PC-3 (cell line): ENCODE data around the gene ENTPD2. TPM values are rescaled to one million over a fixed set of nuclear protein-coding genes. Genes with fewer than 3 reads are reported as not detected.

Experiments
- ATAC-seq: fragments of 200-7000 bp; cut with Tn5 transposase; 2 replicates; pipeline ENCODE4 v1.9.1; 2020; ENCODE audit warnings: mild to moderate bottlenecking, moderate library complexity
- BruUV-seq: library from RNA; stranded (reverse); fragments of 400-500 nt; replicated peaks from 2 replicates; lab custom pipeline; 2021; lab: Mats Ljungman, UMichigan
- CTCF ChIA-PET: fragments of 300-600 bp; sonication (Branson Sonifier 250); formaldehyde crosslinking; loops from one replicate; lab custom pipeline; 2022; ENCODE audit warnings: antibody characterized with exemption; lab: Charles Lee
- POLR2A ChIA-PET: fragments of 300-600 bp; sonication (Branson Sonifier 250); formaldehyde crosslinking; loops from one replicate; lab custom pipeline; 2022; ENCODE audit warnings: antibody characterized with exemption; ENCODE audit not compliant: unreplicated experiment; lab: Charles Lee
- DNase-seq: peaks from one replicate; pipeline ENCODE4 v3.0.0-alpha.2; 2015
- H2AFZ ChIP-seq: fragments of 300-600 bp; sonication (generic); 2 replicates; pipeline ENCODE4 v1.6.0; 2016; ENCODE audit warnings: antibody characterized with exemption, low read length
- H3F3A ChIP-seq: fragments of 300-600 bp; sonication (generic); one replicate; pipeline ENCODE4 v1.6.0; 2017; ENCODE audit warnings: antibody characterized with exemption, low read length, control low read depth, mild to moderate bottlenecking; ENCODE audit not compliant: unreplicated experiment
- H3K27ac ChIP-seq: fragments of 300-600 bp; sonication (generic); 2 replicates; pipeline ENCODE4 v1.5.1; 2016; ENCODE audit warnings: mild to moderate bottlenecking, low read length
- H3K27me3 ChIP-seq: fragments of 300-600 bp; sonication (generic); 2 replicates; pipeline ENCODE4 v1.6.1; 2016; ENCODE audit warnings: low read length, mixed read lengths
- H3K36me3 ChIP-seq: fragments of 300-600 bp; sonication (generic); 2 replicates; pipeline ENCODE4 v1.6.1; 2016; ENCODE audit warnings: low read depth, mixed run types, low read length, mixed read lengths
- H3K4me1 ChIP-seq: fragments of 300-600 bp; sonication (generic); 2 replicates; pipeline ENCODE4 v1.5.1; 2016; ENCODE audit warnings: low read length; ENCODE audit not compliant: insufficient read depth
- H3K4me2 ChIP-seq: fragments of 300-600 bp; sonication (generic); 2 replicates; pipeline ENCODE4 v1.6.0; 2016; ENCODE audit warnings: low read length
- H3K4me3 ChIP-seq: fragments of 300-600 bp; sonication (generic); 2 replicates; pipeline ENCODE4 v1.5.1; 2016; ENCODE audit warnings: mild to moderate bottlenecking, low read length, mixed read lengths
- H3K79me2 ChIP-seq: fragments of 300-600 bp; sonication (generic); 2 replicates; pipeline ENCODE4 v1.6.1; 2017; ENCODE audit warnings: low read length, mixed read lengths
- H3K9ac ChIP-seq: fragments of 300-600 bp; sonication (generic); 2 replicates; pipeline ENCODE4 v1.6.0; 2016; ENCODE audit warnings: mild to moderate bottlenecking, low read length
- H3K9me2 ChIP-seq: fragments of 300-600 bp; sonication (generic); replicated peaks from 2 replicates; pipeline ENCODE4 v1.6.1; 2016; ENCODE audit warnings: mixed run types, low read length, mixed read lengths
- H3K9me3 ChIP-seq: fragments of 300-600 bp; sonication (generic); 2 replicates; pipeline ENCODE4 v1.6.1; 2016; ENCODE audit warnings: low read length, mixed read lengths
- H4K20me1 ChIP-seq: fragments of 300-600 bp; sonication (generic); 2 replicates; pipeline ENCODE4 v1.6.1; 2016; ENCODE audit warnings: low read length, mixed read lengths
- EZH2 ChIP-seq: fragments of 300-600 bp; sonication (generic); IDR thresholded peaks from one replicate; pipeline ENCODE4 v1.6.1; 2017; ENCODE audit warnings: antibody characterized with exemption, mild to moderate bottlenecking, low read length; ENCODE audit not compliant: unreplicated experiment
- EZH2phosphoT487 ChIP-seq: fragments of 300-600 bp; sonication (generic); IDR thresholded peaks from 2 replicates; pipeline ENCODE4 v1.6.1; 2018; ENCODE audit warnings: mild to moderate bottlenecking, antibody characterized with exemption, low read length, borderline replicate concordance
- intact Hi-C: fragments of 100-400 bp; cut with micrococcal nuclease; formaldehyde crosslinking; loops from 2 replicates; pipeline ENCODE4 v1.9.0; 2023
- total RNA-seq: library from RNA; depleted of rRNA; stranded (reverse); fragments of >200 nt; gene quantifications from 2 replicates; pipeline ENCODE4 v1.2.3, GENCODE V29; 2014
- TF ChIP-seq, protein P1 (sequence below): fragments of 300-600 bp; sonication (generic); conservative IDR thresholded peaks from 2 replicates; pipeline ENCODE4 v1.5.1; 2017; ENCODE audit warnings: antibody characterized with exemption, low read depth, mild to moderate bottlenecking, low read length

Gene ENTPD2
- total RNA-seq, 1 experiment from 2014 or later = 1.3 TPM

DNA sequence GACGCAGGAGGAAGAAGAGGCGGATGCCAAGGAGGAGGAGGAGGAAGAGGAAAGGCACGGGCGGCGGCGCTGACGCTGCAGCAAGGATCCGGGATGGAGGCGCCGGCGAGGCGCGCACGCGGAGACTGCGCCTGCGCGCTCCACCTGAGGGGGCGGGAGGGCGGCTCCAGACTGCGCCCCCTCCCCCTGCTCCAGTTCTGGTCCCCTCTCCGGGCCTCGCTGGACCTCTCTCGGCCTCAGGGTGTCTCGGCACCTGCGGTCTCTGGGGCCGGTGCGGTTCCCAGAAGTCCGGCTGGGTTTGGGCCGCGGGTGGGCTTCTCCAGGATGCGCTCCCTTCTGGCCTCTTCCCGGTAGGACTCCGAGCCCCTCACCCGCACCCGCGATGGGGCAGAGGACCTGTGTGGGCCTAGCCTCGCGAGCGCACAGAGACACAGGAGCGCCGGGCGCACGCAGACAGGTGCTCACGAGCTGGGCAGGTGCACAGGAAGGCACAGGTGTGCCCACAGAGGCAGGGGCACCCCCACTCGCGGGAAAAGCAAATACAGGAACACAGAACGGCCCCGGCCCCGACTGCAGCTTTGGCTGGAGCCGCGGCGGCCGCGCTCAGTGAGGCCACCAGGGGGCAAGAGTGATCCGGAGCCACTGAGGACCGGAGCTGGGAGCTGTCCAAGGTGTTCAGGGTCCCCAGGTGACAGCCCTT, 7.6 kb downstream of the ENTPD2 start, which contains the start of gene NPDC1:
TSS of gene NPDC1 (minus strand) at position 90 of the 700 bp plus-strand sequence. CDS start 188 bp downstream, outside the sequence.
- peaks cover 24% of the 10 kb centered on the region for H3K79me2 ChIP-seq
- intact Hi-C loops = no loop called here
- no peaks in the 10 kb centered on the region for H3K36me3 ChIP-seq
- no peaks in the 10 kb centered on the region for H3F3A ChIP-seq
- H3K9me2 ChIP-seq = no peaks in the 10 kb centered on the region
- ChIA-PET POLR2A (interaction anchor here (0.6 to 0.7 kb wide), 2 partner anchors 22 to 145 kb away, joined by 3 to 20 read pairs; no protein-coding TSS in a partner anchor), CTCF (interaction anchor here (0.7 to 1.1 kb wide), 11 partner anchors 9 to 246 kb away, joined by 3 to 16 read pairs (median 6); partner anchors contain the start of gene SAPCD2)
- peak within 1 kb of the TSS; percentile 84 for H3K4me3 ChIP-seq
- H4K20me1 ChIP-seq = peaks cover 7% of the 10 kb centered on the region; the same call in 1 of the 2 replicates
- H2AFZ ChIP-seq = peak within 1 kb of the TSS; percentile 96
- H3K4me1 ChIP-seq = peaks cover 9% of the 10 kb centered on the region; the same call in 1 of the 2 replicates
- no TSS peak for BruUV-seq
- H3K9me3 ChIP-seq = no peaks in the 10 kb centered on the region
- DNase-seq = peak; percentile 78
- peak within 1 kb of the TSS; percentile 98 for H3K4me2 ChIP-seq
- no peak for TF ChIP-seq EZH2
- TF ChIP-seq, protein P1, sequence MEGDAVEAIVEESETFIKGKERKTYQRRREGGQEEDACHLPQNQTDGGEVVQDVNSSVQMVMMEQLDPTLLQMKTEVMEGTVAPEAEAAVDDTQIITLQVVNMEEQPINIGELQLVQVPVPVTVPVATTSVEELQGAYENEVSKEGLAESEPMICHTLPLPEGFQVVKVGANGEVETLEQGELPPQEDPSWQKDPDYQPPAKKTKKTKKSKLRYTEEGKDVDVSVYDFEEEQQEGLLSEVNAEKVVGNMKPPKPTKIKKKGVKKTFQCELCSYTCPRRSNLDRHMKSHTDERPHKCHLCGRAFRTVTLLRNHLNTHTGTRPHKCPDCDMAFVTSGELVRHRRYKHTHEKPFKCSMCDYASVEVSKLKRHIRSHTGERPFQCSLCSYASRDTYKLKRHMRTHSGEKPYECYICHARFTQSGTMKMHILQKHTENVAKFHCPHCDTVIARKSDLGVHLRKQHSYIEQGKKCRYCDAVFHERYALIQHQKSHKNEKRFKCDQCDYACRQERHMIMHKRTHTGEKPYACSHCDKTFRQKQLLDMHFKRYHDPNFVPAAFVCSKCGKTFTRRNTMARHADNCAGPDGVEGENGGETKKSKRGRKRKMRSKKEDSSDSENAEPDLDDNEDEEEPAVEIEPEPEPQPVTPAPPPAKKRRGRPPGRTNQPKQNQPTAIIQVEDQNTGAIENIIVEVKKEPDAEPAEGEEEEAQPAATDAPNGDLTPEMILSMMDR = peak; percentile 74
- peak within 1 kb of the TSS; percentile 49 for H3K9ac ChIP-seq
- peak; percentile 31 for ATAC-seq
- no peaks in the 10 kb centered on the region for H3K27me3 ChIP-seq
- no peak within 1 kb of the TSS for H3K27ac ChIP-seq

GRCh38 chr9:137045294-137046087, 8.4 kb downstream of the ENTPD2 start:
- ATAC-seq = peak; percentile 25

More at GRCh38 chr9:137045294-137046087, 8.4 kb downstream of the ENTPD2 start:
- H3K27ac ChIP-seq = no peak overlapping the region
- H3K9ac ChIP-seq = peak overlapping the region; percentile 49
- CTCF ChIA-PET = interaction anchor here (1.3 kb wide), 1 partner anchor 16 kb away, joined by 4 read pairs; no protein-coding TSS in a partner anchor
- H3K9me2 ChIP-seq = no peaks in the 10 kb centered on the region
- no TSS peak for BruUV-seq
- H3F3A ChIP-seq = no peaks in the 10 kb centered on the region
- intact Hi-C loops = no loop called here
- no peaks in the 10 kb centered on the region for H3K27me3 ChIP-seq
- H3K4me2 ChIP-seq = peak overlapping the region; percentile 98
- peak overlapping the region; percentile 96 for H2AFZ ChIP-seq
- H3K36me3 ChIP-seq = no peaks in the 10 kb centered on the region
- peaks cover 7% of the 10 kb centered on the region; the same call in 1 of the 2 replicates for H4K20me1 ChIP-seq
- peak; percentile 25 for DNase-seq
- H3K9me3 ChIP-seq = no peaks in the 10 kb centered on the region
- TF ChIP-seq EZH2phosphoT487 (no peak), EZH2 (no peak)
- TF ChIP-seq, protein P1 = no peak
- peaks cover 9% of the 10 kb centered on the region; the same call in 1 of the 2 replicates for H3K4me1 ChIP-seq
- POLR2A ChIA-PET = no interaction called here
- peaks cover 24% of the 10 kb centered on the region for H3K79me2 ChIP-seq
- H3K4me3 ChIP-seq = peak overlapping the region; percentile 84
